Small intestine (tissue), 7 donors: ENCODE data around the gene KIAA1755. TPM values are rescaled to one million over a fixed set of nuclear protein-coding genes. Genes with fewer than 3 reads are reported as not detected.

Experiments
- DNase-seq, 2 donors: peaks; one replicate each; pipeline versions ENCODE4 v3.0.0 to v3.0.0-alpha.2; 2013
- FAIRE-seq: peaks from 2 replicates; lab custom pipeline; 2012; peaks lifted over from hg19 to GRCh38; lab: Jason Lieb, UNC
- H3K27ac ChIP-seq, 3 donors: one replicate each; pipeline ENCODE4 v1.5.1; 2013; ENCODE audit warnings: low read length in 2 of 3, mild to moderate bottlenecking in 2 of 3, control low read depth in 1 of 3, inconsistent platforms in 1 of 3, low read depth in 1 of 3, moderate library complexity in 1 of 3
- H3K27me3 ChIP-seq, 3 donors: one replicate each; pipeline ENCODE4 v1.6.1; 2013; ENCODE audit warnings: low read length in 3 of 3, inconsistent platforms in 1 of 3; ENCODE audit not compliant: control insufficient read depth in 3 of 3, insufficient read depth in 3 of 3
- H3K36me3 ChIP-seq, 3 donors: one replicate each; pipeline ENCODE4 v1.6.1; 2013; ENCODE audit warnings: low read length in 3 of 3, inconsistent platforms in 1 of 3, low read depth in 1 of 3, mild to moderate bottlenecking in 1 of 3, moderate library complexity in 1 of 3; ENCODE audit not compliant: control insufficient read depth in 3 of 3, insufficient read depth in 2 of 3
- H3K4me1 ChIP-seq, 3 donors: one replicate each; pipeline ENCODE4 v1.6.1; 2013; ENCODE audit warnings: low read length in 2 of 3, inconsistent platforms in 1 of 3, low read depth in 1 of 3, mild to moderate bottlenecking in 1 of 3, moderate library complexity in 1 of 3; ENCODE audit not compliant: control insufficient read depth in 3 of 3, insufficient read depth in 2 of 3
- H3K4me3 ChIP-seq, 3 donors: one replicate each; pipeline ENCODE4 v1.5.1; 2013; ENCODE audit warnings: low read length in 3 of 3, control low read depth in 1 of 3, inconsistent platforms in 1 of 3, low read depth in 1 of 3, mild to moderate bottlenecking in 1 of 3, moderate library complexity in 1 of 3
- H3K9me3 ChIP-seq, 2 donors: one replicate each; pipeline ENCODE4 v1.6.1; 2013; ENCODE audit warnings: low read depth in 1 of 2, low read length in 1 of 2; ENCODE audit not compliant: control insufficient read depth in 2 of 2, insufficient read depth in 1 of 2
- WGBS, 3 donors: extraction: QIAGEN DNeasy Blood & Tissue Kit; methylation state at CpG; one replicate each; pipeline ENCODE4 v1.1.7; 2013; 5-methylcytosine and 5-hydroxymethylcytosine counted together
- polyA plus RNA-seq, 4 donors: library from polyadenylated mRNA; stranded (reverse) in 3 of 4; unstranded in 1 of 4; fragments of 200-250 nt in 3 of 4; fragments of 120-200 nt in 1 of 4; gene quantifications; one replicate each; pipeline versions ENCODE4 v1.2.1 to v1.2.3, GENCODE V29; 2013
- donor health status: healthy with polysubstance abuse.
- donor health status: control.
- donor health status: control.
- donor health status: Bipolar disorder and iron deficiency.
- donor health status: healthy.

The KIAA1755 gene
- polyA plus RNA-seq, 4 donors, result 0.45 to 5.6 (median 1.5) TPM

DNA sequence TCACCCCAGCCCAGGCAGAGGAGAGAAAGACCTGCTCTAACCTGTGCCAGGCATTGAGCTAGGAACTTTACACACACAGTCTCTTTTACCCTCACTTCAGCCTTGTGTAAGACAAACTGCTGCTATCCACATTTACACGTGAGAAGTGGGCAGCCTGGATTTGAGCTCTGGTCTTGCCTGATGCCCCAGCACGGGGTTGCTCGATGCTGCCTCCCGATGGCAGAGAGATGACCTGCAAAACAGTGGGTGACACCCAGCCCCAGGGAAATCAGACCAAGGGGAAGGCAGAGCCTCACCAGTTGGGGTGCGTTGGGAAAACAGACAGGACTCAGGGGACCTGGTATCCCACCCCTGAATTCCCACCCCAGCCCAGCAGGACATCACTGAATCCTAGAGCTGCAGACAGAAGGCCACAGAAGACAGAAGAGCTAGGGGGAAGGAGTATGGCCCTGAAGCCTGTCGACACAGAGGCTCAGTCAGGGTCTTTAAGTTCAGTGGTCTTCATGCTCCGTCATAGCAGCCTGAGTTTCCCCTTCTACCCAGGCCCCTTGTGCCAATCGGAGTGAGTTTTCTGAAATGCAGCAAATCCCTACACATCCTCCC, 44.4 kb upstream of the KIAA1755 start:
- peak in 1 of 2 donors; percentile 16 for DNase-seq
- WGBS, 3 donors, result 47 to 54% (median 49%) methylated on average over 8 of the region's 8 CpGs

DNA sequence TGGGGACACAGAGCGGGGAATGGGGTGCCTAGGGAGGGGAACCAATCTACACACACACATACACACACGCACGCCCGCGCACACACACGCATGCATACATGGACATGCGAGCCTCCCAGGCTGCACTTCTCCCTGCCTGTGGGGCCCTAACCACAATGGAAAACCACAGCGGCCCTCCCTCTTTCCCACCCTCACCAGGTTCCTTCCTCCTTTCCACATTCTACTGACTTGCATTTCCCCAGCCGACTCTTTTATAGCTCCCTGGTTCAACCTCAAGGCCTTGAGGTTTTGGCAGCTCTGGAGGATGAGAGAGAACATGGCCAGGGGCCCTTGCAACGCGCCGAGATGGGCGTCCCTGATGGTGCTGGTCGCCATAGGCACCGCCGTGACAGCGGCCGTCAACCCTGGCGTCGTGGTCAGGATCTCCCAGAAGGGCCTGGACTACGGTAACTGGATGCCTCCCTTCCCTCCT, 43.4 kb upstream of the KIAA1755 start, which contains the start of gene BPI:
TSS of gene BPI (plus strand) at position 249 of the 472 bp plus-strand sequence. CDS start at position 317, 68 bp downstream.
- WGBS, 3 donors, result 59 to 72% (median 68%) methylated on average over 21 of the region's 21 CpGs
- Histone ChIP-seq H3K36me3 (no peaks in the 10 kb centered on the region), H3K4me3 (no peak within 1 kb of the TSS), H3K9me3 (peaks cover 0 to 1% of the 10 kb centered on the region in 2 donors), H3K27me3 (peaks cover 0 to 10% (median 7%) of the 10 kb centered on the region in 3 donors), H3K27ac (no peak within 1 kb of the TSS), H3K4me1 (no peaks in the 10 kb centered on the region)
- DNase-seq, result no peak
- no peak for FAIRE-seq

More for the DNA sequence above, 44.4 kb upstream of the KIAA1755 start:
- H3K36me3 ChIP-seq, result no peaks in the 10 kb centered on the region
- H3K27ac ChIP-seq, result no peak overlapping the region
- H3K4me3 ChIP-seq, result no peak overlapping the region
- no peaks in the 10 kb centered on the region for H3K4me1 ChIP-seq
- peaks cover 0 to 10% (median 7%) of the 10 kb centered on the region in 3 donors for H3K27me3 ChIP-seq
- no peak for FAIRE-seq
- H3K9me3 ChIP-seq, result peaks cover 0 to 6% of the 10 kb centered on the region in 2 donors

DNA sequence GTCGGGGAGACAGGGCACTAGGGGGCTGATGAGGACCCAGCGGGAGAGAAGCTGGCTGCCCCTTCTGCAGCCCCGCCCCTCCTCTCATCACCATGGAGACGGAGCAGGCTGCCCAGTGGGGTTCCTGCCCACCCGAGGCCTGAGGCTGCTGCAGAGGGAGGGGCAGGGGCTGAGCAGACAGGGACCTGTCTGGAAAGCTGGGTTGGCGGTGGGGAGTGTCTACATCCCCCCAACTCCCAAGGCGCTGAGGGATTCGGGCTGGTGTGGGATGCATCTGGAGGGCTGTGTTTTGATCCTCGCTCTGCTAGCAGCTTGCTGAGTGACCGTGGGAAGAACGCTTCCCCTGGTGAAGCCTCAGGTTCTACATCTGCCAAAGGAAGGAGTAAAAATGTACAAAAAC, 42.3 kb upstream of the KIAA1755 start:
- no peaks in the 10 kb centered on the region for H3K36me3 ChIP-seq
- H3K27me3 ChIP-seq, result peaks cover 0 to 10% (median 7%) of the 10 kb centered on the region in 3 donors
- FAIRE-seq, result no peak
- DNase-seq, result no peak
- H3K4me3 ChIP-seq, result no peak overlapping the region
- H3K4me1 ChIP-seq, result no peaks in the 10 kb centered on the region
- H3K9me3 ChIP-seq, result no peaks in the 10 kb centered on the region
- 34 to 47% (median 34%) methylated on average over 11 of the region's 11 CpGs for WGBS, 3 donors
- H3K27ac ChIP-seq, result no peak overlapping the region

GRCh38 chr20:38301309-38301708, 40.8 kb upstream of the KIAA1755 start:
- no peak for FAIRE-seq
- 79 to 89% (median 85%) methylated on average over 3 of the region's 3 CpGs for WGBS, 3 donors
- H3K27me3 ChIP-seq, result peaks cover 0 to 9% (median 7%) of the 10 kb centered on the region in 3 donors

DNA sequence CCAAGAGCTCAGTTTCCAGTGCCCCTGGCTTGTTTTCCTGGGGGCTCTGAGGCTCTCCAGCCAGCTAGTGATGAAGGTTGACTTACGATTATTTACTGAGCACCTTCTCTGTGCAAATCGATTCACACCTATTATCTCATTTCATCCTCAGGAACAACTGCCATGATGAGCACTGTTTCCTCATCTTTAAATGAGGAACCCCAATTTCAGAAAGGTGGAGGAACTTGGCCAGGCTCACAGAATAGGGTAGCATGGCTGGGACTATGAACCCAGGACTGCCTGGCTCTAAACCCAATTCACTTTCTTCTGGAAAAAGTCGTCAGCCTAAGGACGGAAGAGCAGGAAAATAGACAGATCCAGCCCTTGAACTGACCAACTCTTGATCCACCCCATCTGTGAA, 39.9 kb upstream of the KIAA1755 start:
- DNase-seq, result no peak
- Histone ChIP-seq H3K4me1 (no peaks in the 10 kb centered on the region), H3K27me3 (peaks cover 0 to 7% (median 6%) of the 10 kb centered on the region in 3 donors), H3K36me3 (no peaks in the 10 kb centered on the region), H3K27ac (no peak overlapping the region), H3K4me3 (no peak overlapping the region), H3K9me3 (no peaks in the 10 kb centered on the region)
- FAIRE-seq, result no peak
- WGBS, 3 donors, result 70 to 83% (median 76%) methylated on average over 4 of the region's 4 CpGs

More at GRCh38 chr20:38301309-38301708, 40.8 kb upstream of the KIAA1755 start:
- Histone ChIP-seq H3K27ac (no peak overlapping the region), H3K36me3 (no peaks in the 10 kb centered on the region), H3K4me1 (no peaks in the 10 kb centered on the region), H3K9me3 (no peaks in the 10 kb centered on the region), H3K4me3 (no peak overlapping the region)
- no peak for DNase-seq

GRCh38 chr20:38299963-38300362, 39.4 kb upstream of the KIAA1755 start:
- 41 to 74% (median 52%) methylated on average over 6 of the region's 6 CpGs for WGBS, 3 donors

DNA sequence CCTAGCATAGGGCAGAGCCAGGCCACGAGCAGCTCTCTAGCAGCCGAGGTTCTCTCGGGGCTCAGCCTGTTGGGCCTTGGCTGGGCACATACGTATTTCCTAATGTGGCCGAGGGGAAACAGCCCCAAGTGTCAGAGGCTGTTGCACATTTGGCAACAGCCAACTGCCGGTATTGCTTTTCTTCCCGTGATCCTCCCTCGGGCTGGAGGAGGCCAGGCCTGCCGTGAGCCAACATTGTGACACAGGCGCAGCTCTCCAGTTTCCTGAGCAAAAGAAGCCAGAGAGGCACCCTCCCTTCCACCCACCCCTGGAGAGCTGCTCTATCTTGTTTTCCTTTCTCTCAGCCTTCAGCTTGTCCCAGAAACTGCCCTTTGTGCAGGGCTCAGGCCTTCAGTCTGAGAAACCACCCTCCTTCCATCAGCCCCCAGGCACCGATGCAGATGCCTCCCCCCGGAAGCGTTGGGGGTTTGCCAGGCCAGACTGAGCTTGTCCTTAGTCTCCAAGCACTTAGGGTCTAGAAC, 38.3 kb upstream of the KIAA1755 start:
- no peak overlapping the region for H3K4me3 ChIP-seq
- H3K27ac ChIP-seq, result peak overlapping the region in 2 of 3 donors; percentile 56 to 69
- DNase-seq (peak in 1 of 2 donors; percentile 6), FAIRE-seq (no peak)
- H3K4me1 ChIP-seq, result no peaks in the 10 kb centered on the region
- 41 to 66% (median 64%) methylated on average over 13 of the region's 13 CpGs for WGBS, 3 donors
- H3K27me3 ChIP-seq, result peaks cover 0 to 7% (median 0%) of the 10 kb centered on the region in 3 donors
- H3K9me3 ChIP-seq, result no peaks in the 10 kb centered on the region
- H3K36me3 ChIP-seq, result no peaks in the 10 kb centered on the region

More at GRCh38 chr20:38299963-38300362, 39.4 kb upstream of the KIAA1755 start:
- H3K27ac ChIP-seq, result no peak overlapping the region
- peaks cover 0 to 7% (median 5%) of the 10 kb centered on the region in 3 donors for H3K27me3 ChIP-seq
- no peaks in the 10 kb centered on the region for H3K9me3 ChIP-seq
- H3K4me1 ChIP-seq, result no peaks in the 10 kb centered on the region
- DNase-seq, result no peak
- H3K36me3 ChIP-seq, result no peaks in the 10 kb centered on the region
- FAIRE-seq, result no peak
- H3K4me3 ChIP-seq, result no peak overlapping the region

DNA sequence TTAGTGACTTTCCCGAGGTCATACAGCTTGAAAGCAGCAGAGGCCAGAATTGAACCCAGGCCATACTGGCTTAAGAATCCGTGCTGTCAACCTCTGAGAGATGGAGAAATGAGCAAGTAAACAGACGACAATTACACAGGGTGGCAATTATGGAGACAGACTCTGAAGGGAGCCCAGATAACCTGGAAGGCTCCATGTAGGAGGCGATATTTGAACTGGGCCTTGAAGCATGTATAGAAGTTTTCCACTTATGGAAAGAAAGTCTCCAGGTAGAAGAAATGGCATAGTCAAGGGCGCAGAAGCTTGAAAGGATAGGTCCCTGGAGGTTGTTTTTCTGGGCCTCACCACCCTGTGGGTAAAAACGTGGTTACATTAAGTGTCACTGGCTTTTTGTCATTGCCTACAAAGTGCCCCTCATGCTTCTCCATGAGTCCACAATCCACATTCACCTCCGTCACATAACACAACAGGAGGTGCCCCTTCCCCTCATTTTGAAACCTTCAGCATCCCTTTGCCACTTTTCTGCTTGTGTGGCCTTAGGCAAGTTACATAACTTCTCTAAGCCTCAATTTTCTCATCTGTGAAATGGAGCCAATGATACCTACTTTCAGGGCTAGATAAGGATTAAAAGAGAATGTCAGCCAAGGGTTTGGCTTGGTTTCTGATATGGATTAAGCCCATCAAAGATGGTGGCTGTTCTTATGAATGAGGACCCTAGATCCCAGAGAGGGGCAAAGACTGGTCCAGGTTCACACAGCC, 37.6 kb upstream of the KIAA1755 start:
- WGBS, 3 donors, result 88 to 90% (median 90%) methylated on average over 7 of the region's 7 CpGs
- Histone ChIP-seq H3K27me3 (peaks cover 0 to 7% (median 0%) of the 10 kb centered on the region in 3 donors), H3K4me1 (no peaks in the 10 kb centered on the region), H3K27ac (peak overlapping the region in 2 of 3 donors; percentile 56 to 69), H3K9me3 (no peaks in the 10 kb centered on the region), H3K4me3 (no peak overlapping the region), H3K36me3 (no peaks in the 10 kb centered on the region)
- DNase-seq (no peak), FAIRE-seq (no peak)
